ENCODE data around the gene FAM118B.

GRCh38 chr11:126164781-126165180 lies 46.8 kb upstream of the FAM118B start:
- TF ChIP-seq, protein P1, sequence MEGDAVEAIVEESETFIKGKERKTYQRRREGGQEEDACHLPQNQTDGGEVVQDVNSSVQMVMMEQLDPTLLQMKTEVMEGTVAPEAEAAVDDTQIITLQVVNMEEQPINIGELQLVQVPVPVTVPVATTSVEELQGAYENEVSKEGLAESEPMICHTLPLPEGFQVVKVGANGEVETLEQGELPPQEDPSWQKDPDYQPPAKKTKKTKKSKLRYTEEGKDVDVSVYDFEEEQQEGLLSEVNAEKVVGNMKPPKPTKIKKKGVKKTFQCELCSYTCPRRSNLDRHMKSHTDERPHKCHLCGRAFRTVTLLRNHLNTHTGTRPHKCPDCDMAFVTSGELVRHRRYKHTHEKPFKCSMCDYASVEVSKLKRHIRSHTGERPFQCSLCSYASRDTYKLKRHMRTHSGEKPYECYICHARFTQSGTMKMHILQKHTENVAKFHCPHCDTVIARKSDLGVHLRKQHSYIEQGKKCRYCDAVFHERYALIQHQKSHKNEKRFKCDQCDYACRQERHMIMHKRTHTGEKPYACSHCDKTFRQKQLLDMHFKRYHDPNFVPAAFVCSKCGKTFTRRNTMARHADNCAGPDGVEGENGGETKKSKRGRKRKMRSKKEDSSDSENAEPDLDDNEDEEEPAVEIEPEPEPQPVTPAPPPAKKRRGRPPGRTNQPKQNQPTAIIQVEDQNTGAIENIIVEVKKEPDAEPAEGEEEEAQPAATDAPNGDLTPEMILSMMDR (conservative IDR thresholded peaks at IDR 0.05), result no peak
- no peak for TF ChIP-seq EZH2 (IDR thresholded peaks at IDR 0.05; ENCODE audit: low read depth)

All from PC-9 (cell line).